HCT116 (cell line): ENCODE results near the gene RNASEH2A. TPM values are rescaled to one million over a fixed set of nuclear protein-coding genes. Genes with fewer than 3 reads are reported as not detected.
"Not testable (repeated sequence)": the region's sequence is repeated elsewhere in the genome, so short reads cannot be mapped to it uniquely, and the experiment has no call there.

Experiments used
- ATAC-seq: fragments of 200-7000 bp; cut with Tn5 transposase; 2 replicates; pipeline ENCODE4 v1.9.1; 2020; ENCODE audit warnings: mild to moderate bottlenecking, moderate library complexity
- BruUV-seq: library from RNA; stranded (reverse); fragments of 400-500 nt; replicated peaks from 2 replicates; lab custom pipeline; 2021; lab: Mats Ljungman, UMichigan
- CTCF ChIA-PET: fragments of 300-600 bp; sonication (Branson Sonifier 250); formaldehyde crosslinking; loops from one replicate; lab custom pipeline; 2021; ENCODE audit warnings: antibody characterized with exemption; lab: Charles Lee
- POLR2A ChIA-PET: fragments of 300-600, 350-600 bp; sonication (Branson Sonifier 250); formaldehyde crosslinking; loops from one replicate; lab custom pipeline; 2021; ENCODE audit warnings: antibody characterized with exemption; lab: Charles Lee
- RAD21 ChIA-PET, 2 experiments: fragments of 300-600 bp; sonication (Branson Sonifier 250); formaldehyde crosslinking; loops; one replicate each; lab custom pipeline; 2023; ENCODE audit warnings: low total read pairs in 2 of 2; ENCODE audit not compliant: uncharacterized antibody in 2 of 2, unreplicated experiment in 2 of 2, low non-redundant PET in 1 of 2; lab: Charles Lee
- DNase-seq: peaks from one replicate; pipeline ENCODE4 v3.0.0-alpha.2; 2010; ENCODE audit warnings: low read depth, low spot score
- H2AFZ ChIP-seq: fragments of 200-600 bp; shearing (Covaris generic), sonication (generic); 2 replicates; pipeline ENCODE4 v1.6.1; 2017; ENCODE audit warnings: low read depth, mixed run types, mixed read lengths, antibody characterized with exemption, low read length; ENCODE audit not compliant: poor library complexity, severe bottlenecking
- H3K27ac ChIP-seq: 2 replicates; pipeline ENCODE4 v1.5.1; 2012; ENCODE audit warnings: low read depth, low read length
- H3K27me3 ChIP-seq: fragments of 200-600 bp; sonication (generic); 2 replicates; pipeline ENCODE4 v1.6.1; 2016; ENCODE audit warnings: mixed run types, low read length, mixed read lengths; ENCODE audit not compliant: insufficient read depth
- H3K36me3 ChIP-seq, 2 experiments: fragments of 200-500 bp in 1 of 2; fragments of 200-600 bp in 1 of 2; sonication (Bioruptor generic) in 1 of 2; sonication (generic) in 1 of 2; 2 replicates each; pipeline versions ENCODE4 v1.5.1 to v1.6.1; 2014 to 2016; ENCODE audit warnings: low read length in 2 of 2, inconsistent platforms in 1 of 2, mixed read lengths in 1 of 2, mixed run types in 1 of 2; ENCODE audit not compliant: insufficient read depth in 2 of 2, control insufficient read depth in 1 of 2
- H3K4me1 ChIP-seq, 2 experiments: fragments of 200-600 bp in 1 of 2; sonication (generic) in 1 of 2; 2 replicates each; pipeline versions ENCODE4 v1.5.1 to v1.6.1; 2012 to 2017; ENCODE audit warnings: low read length in 2 of 2, inconsistent platforms in 1 of 2, mild to moderate bottlenecking in 1 of 2, mixed read lengths in 1 of 2, mixed run types in 1 of 2, moderate library complexity in 1 of 2; ENCODE audit not compliant: insufficient read depth in 2 of 2, control insufficient read depth in 1 of 2
- H3K4me2 ChIP-seq: fragments of 200-600 bp; sonication (generic); 2 replicates; pipeline ENCODE4 v1.6.1; 2017; ENCODE audit warnings: mixed run types, low read length, mixed read lengths
- H3K4me3 ChIP-seq, 2 experiments: fragments of 200-600 bp in 1 of 2; sonication (generic) in 1 of 2; replicated peaks in 1 of 2; 2 replicates each; pipeline ENCODE4 v1.5.1; 2011 to 2016; ENCODE audit warnings: low read length in 2 of 2, control low read depth in 1 of 2, low read depth in 1 of 2, mild to moderate bottlenecking in 1 of 2, mixed read lengths in 1 of 2, mixed run types in 1 of 2
- H3K79me2 ChIP-seq: fragments of 200-600 bp; sonication (generic); 2 replicates; pipeline ENCODE4 v1.6.1; 2017; ENCODE audit warnings: mild to moderate bottlenecking, mixed run types, low read length, moderate library complexity, mixed read lengths; ENCODE audit not compliant: insufficient read depth
- H3K9ac ChIP-seq: fragments of 200-600 bp; sonication (generic); 2 replicates; pipeline ENCODE4 v1.6.1; 2016; ENCODE audit warnings: low read length, mixed read lengths
- H3K9me2 ChIP-seq: fragments of 200-600 bp; sonication (generic), shearing (Covaris generic); 2 replicates; pipeline ENCODE4 v1.6.1; 2017; ENCODE audit warnings: mixed run types, mild to moderate bottlenecking, moderate library complexity; ENCODE audit not compliant: insufficient read depth
- H3K9me3 ChIP-seq, 2 experiments: fragments of 200-500 bp in 1 of 2; fragments of 200-600 bp in 1 of 2; sonication (Bioruptor generic) in 1 of 2; sonication (generic) in 1 of 2; 2 replicates each; pipeline ENCODE4 v1.6.1; 2014 to 2017; ENCODE audit warnings: low read length in 2 of 2, mixed read lengths in 2 of 2, inconsistent platforms in 1 of 2, low read depth in 1 of 2, mild to moderate bottlenecking in 1 of 2, mixed run types in 1 of 2, moderate library complexity in 1 of 2; ENCODE audit not compliant: control insufficient read depth in 1 of 2, insufficient read depth in 1 of 2
- H4K20me1 ChIP-seq: fragments of 200-600 bp; sonication (generic), shearing (Covaris generic); 2 replicates; pipeline ENCODE4 v1.6.1; 2017; ENCODE audit warnings: mixed run types, mild to moderate bottlenecking, moderate library complexity; ENCODE audit not compliant: insufficient read depth
- MAX ChIP-seq: IDR thresholded peaks from 2 replicates; pipeline ENCODE4 v1.6.1; 2012
- SRF ChIP-seq: IDR thresholded peaks from 2 replicates; pipeline ENCODE4 v1.6.1; 2012; ENCODE audit warnings: low read depth
- ZFX ChIP-seq: fragments of 450-650 bp; IDR thresholded peaks from 2 replicates; pipeline ENCODE4 v1.6.1; 2017
- ZNF274 ChIP-seq: fragments of 200-500 bp; sonication (Bioruptor generic); IDR thresholded peaks from 2 replicates; pipeline ENCODE4 v1.6.1; 2014; ENCODE audit warnings: mild to moderate bottlenecking, low read depth, low read length, inconsistent platforms
- intact Hi-C: fragments of 100-400 bp; cut with micrococcal nuclease; formaldehyde crosslinking; loops from 2 replicates; pipeline ENCODE4 v1.10.0; 2022
- total RNA-seq: library from RNA; stranded (reverse); gene quantifications from one replicate; pipeline ENCODE4 v1.2.1, GENCODE V29; 2021; ENCODE audit not compliant: unreplicated experiment

The RNASEH2A gene
- total RNA-seq, 1 experiment from 2014 or later: 54.5 TPM

- no peak for TF ChIP-seq ZNF274
- TF ChIP-seq SRF: no peak
- TF ChIP-seq MAX: no peak
- TF ChIP-seq ZFX: no peak
Measured at GRCh38 chr19:12843999-12844732, 37.8 kb downstream of the RNASEH2A start (continued).

DNA sequence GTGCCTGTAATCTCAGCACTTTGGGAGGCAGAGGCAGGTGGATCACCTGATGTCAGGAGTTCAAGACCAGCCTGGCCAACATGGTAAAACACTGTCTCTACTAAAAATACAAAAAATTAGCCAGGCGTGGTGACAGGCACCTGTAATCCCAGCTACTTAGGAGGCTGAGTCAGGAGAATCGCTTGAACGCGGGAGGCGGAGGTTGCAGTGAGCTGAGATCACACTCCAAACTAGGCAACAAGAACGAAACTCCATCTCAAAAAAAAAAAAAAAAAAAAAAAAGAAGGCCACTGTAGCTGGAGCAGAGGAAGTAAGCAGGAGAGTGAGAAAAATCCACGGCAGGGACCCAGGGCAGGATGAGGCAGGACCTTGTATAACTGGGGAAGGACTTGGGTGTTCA is 40.2 kb downstream of the RNASEH2A start:
- H3K4me3 ChIP-seq, H3K27ac ChIP-seq, H3K9me2 ChIP-seq, H3K9ac ChIP-seq, DNase-seq, H4K20me1 ChIP-seq, BruUV-seq, ATAC-seq, POLR2A ChIA-PET, H2AFZ ChIP-seq, H3K9me3 ChIP-seq, H3K4me2 ChIP-seq, H3K27me3 ChIP-seq: not testable (repeated sequence)
- peaks cover 14% of the 10 kb centered on the region; the same call in 1 of the 2 replicates for H3K79me2 ChIP-seq
- peaks cover 5 to 11% of the 10 kb centered on the region in 2 experiments; a peak in 1 of 4 replicates for H3K36me3 ChIP-seq
- intact Hi-C loops: loop anchor here (5.0 kb wide), 1 partner anchor 69 kb away; the partner anchor contains the start of gene HOOK2
- RAD21 ChIA-PET: interaction anchor here (1.0 to 1.6 kb wide), 2 partner anchors 73 to 80 kb away, joined by 3 to 5 read pairs; no protein-coding TSS in a partner anchor
- peaks cover 4 to 18% of the 10 kb centered on the region in 2 experiments; a peak in 3 of 4 replicates for H3K4me1 ChIP-seq
- CTCF ChIA-PET: interaction anchor here (0.7 to 2.3 kb wide), 14 partner anchors 9 to 89 kb away, joined by 3 to 34 read pairs (median 5); partner anchors contain the start of gene RTBDN
